Testis (tissue), 2 donors: ENCODE results near the gene KCNQ1.

Experiments used
- POLR2A ChIP-seq: fragments of 450-650 bp; IDR thresholded peaks from one replicate; pipeline ENCODE4 v1.6.1; 2017; ENCODE audit warnings: antibody characterized with exemption, mild to moderate bottlenecking, moderate library complexity
- TF ChIP-seq, protein P1 (sequence below), 3 experiments: fragments of 450-650 bp in 2 of 3; fragments of 200-600 bp in 1 of 3; sonication (generic) in 1 of 3; IDR thresholded peaks; one replicate each; pipeline ENCODE4 v1.5.1; 2016 to 2019; ENCODE audit warnings: antibody characterized with exemption in 3 of 3, mild to moderate bottlenecking in 2 of 3, moderate library complexity in 1 of 3

DNA sequence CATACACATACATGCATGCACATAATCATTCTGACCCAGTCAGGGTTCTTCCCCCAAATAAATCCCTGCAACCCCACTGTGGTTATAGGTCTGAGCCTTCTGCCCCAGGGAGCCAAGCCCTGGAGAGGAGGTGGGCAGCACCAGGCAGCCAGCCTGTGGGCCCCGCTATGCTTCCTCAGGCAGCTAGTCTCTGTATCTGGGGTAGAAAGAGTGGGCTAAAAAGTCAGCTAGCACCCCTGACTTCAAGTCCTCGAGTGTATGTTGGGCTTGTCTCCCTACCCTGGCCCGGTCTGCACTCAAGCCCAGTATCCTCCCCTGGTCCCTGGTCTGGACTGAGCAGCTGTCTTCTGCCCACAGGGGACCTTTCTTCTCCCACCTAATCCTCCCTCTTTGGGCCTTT, 226.9 kb downstream of the KCNQ1 start:
- TF ChIP-seq, protein P1, sequence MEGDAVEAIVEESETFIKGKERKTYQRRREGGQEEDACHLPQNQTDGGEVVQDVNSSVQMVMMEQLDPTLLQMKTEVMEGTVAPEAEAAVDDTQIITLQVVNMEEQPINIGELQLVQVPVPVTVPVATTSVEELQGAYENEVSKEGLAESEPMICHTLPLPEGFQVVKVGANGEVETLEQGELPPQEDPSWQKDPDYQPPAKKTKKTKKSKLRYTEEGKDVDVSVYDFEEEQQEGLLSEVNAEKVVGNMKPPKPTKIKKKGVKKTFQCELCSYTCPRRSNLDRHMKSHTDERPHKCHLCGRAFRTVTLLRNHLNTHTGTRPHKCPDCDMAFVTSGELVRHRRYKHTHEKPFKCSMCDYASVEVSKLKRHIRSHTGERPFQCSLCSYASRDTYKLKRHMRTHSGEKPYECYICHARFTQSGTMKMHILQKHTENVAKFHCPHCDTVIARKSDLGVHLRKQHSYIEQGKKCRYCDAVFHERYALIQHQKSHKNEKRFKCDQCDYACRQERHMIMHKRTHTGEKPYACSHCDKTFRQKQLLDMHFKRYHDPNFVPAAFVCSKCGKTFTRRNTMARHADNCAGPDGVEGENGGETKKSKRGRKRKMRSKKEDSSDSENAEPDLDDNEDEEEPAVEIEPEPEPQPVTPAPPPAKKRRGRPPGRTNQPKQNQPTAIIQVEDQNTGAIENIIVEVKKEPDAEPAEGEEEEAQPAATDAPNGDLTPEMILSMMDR (IDR thresholded peaks at IDR 0.05) = no peak
- TF ChIP-seq POLR2A = no peak
